Peyer's patch (tissue), 4 donors: ENCODE results near the gene TRIO.

ENCODE experiments used
- POLR2A ChIP-seq, 2 donors: fragments of 450-650 bp; IDR thresholded peaks; one replicate each; pipeline ENCODE4 v1.5.1; 2017; ENCODE audit warnings: antibody characterized with exemption in 2 of 2, mild to moderate bottlenecking in 2 of 2, moderate library complexity in 2 of 2
- TF ChIP-seq, protein P1 (sequence below), 6 experiments: fragments of 450-650 bp in 4 of 6; fragments of 200-600 bp in 2 of 6; sonication (generic) in 1 of 6; IDR thresholded peaks; one replicate each; pipeline ENCODE4 v1.5.1; 2017 to 2019; ENCODE audit warnings: antibody characterized with exemption in 6 of 6, mild to moderate bottlenecking in 3 of 6, moderate library complexity in 1 of 6

- TF ChIP-seq, protein P1, sequence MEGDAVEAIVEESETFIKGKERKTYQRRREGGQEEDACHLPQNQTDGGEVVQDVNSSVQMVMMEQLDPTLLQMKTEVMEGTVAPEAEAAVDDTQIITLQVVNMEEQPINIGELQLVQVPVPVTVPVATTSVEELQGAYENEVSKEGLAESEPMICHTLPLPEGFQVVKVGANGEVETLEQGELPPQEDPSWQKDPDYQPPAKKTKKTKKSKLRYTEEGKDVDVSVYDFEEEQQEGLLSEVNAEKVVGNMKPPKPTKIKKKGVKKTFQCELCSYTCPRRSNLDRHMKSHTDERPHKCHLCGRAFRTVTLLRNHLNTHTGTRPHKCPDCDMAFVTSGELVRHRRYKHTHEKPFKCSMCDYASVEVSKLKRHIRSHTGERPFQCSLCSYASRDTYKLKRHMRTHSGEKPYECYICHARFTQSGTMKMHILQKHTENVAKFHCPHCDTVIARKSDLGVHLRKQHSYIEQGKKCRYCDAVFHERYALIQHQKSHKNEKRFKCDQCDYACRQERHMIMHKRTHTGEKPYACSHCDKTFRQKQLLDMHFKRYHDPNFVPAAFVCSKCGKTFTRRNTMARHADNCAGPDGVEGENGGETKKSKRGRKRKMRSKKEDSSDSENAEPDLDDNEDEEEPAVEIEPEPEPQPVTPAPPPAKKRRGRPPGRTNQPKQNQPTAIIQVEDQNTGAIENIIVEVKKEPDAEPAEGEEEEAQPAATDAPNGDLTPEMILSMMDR (IDR thresholded peaks at IDR 0.05): no peak
- TF ChIP-seq POLR2A (IDR thresholded peaks at IDR 0.05): no peak
Observed at GRCh38 chr5:14189680-14190079, 46.5 kb downstream of the TRIO start.
